Breast epithelium (tissue), 3 donors: ENCODE results near the gene KRT86.

Experiments
- POLR2AphosphoS5 ChIP-seq, 3 donors: sonication (generic); formaldehyde crosslinking; IDR thresholded peaks; one replicate each; pipeline ENCODE4 v1.6.1; 2017; ENCODE audit warnings: antibody characterized with exemption in 3 of 3
- TF ChIP-seq, protein P1 (sequence below), 3 donors: fragments of 450-650 bp; IDR thresholded peaks; one replicate each; pipeline ENCODE4 v1.5.1; 2016 to 2017; ENCODE audit warnings: antibody characterized with exemption in 3 of 3, mild to moderate bottlenecking in 3 of 3, moderate library complexity in 3 of 3

DNA sequence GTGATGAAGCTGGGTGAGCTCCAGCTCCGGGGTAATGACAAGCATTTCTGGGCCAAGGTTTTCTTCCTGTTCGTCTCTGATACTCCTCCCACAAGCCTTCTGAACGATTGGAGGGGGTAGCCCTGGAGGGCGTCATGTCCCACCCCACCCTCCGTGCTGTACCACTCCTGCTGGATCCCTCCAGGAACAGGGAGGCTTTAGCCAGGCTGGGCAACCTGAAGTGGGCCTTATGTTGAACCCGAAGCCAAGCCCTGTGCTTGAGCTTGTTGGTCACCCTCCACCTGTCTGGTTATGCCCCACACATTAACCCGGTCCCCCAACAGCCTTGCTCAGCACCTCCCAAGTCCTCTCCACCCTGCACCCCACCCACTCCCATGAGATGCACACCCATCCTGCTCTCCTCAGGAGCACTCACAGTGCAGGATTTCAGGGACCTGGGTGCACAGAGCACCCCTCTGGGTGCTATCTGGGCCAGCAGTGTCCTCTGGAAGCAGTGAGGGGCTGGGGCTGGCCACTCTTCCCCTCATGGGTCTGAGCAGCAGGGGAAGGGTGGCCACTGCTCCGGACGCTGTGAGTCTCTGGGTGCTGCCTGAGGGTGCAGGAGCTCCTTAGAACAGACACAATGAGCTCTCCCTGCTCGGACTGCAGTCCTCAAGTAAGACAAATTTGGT lies 53.5 kb downstream of the KRT86 start:
- TF ChIP-seq POLR2AphosphoS5 (IDR thresholded peaks at IDR 0.05), result no peak
- TF ChIP-seq, protein P1, sequence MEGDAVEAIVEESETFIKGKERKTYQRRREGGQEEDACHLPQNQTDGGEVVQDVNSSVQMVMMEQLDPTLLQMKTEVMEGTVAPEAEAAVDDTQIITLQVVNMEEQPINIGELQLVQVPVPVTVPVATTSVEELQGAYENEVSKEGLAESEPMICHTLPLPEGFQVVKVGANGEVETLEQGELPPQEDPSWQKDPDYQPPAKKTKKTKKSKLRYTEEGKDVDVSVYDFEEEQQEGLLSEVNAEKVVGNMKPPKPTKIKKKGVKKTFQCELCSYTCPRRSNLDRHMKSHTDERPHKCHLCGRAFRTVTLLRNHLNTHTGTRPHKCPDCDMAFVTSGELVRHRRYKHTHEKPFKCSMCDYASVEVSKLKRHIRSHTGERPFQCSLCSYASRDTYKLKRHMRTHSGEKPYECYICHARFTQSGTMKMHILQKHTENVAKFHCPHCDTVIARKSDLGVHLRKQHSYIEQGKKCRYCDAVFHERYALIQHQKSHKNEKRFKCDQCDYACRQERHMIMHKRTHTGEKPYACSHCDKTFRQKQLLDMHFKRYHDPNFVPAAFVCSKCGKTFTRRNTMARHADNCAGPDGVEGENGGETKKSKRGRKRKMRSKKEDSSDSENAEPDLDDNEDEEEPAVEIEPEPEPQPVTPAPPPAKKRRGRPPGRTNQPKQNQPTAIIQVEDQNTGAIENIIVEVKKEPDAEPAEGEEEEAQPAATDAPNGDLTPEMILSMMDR (IDR thresholded peaks at IDR 0.05), result no peak
